Measurements from ENCODE around the gene CHRNE.

GRCh38 chr17:4944163-4944553, 41.3 kb upstream of the CHRNE start:
- TF ChIP-seq, protein P1, sequence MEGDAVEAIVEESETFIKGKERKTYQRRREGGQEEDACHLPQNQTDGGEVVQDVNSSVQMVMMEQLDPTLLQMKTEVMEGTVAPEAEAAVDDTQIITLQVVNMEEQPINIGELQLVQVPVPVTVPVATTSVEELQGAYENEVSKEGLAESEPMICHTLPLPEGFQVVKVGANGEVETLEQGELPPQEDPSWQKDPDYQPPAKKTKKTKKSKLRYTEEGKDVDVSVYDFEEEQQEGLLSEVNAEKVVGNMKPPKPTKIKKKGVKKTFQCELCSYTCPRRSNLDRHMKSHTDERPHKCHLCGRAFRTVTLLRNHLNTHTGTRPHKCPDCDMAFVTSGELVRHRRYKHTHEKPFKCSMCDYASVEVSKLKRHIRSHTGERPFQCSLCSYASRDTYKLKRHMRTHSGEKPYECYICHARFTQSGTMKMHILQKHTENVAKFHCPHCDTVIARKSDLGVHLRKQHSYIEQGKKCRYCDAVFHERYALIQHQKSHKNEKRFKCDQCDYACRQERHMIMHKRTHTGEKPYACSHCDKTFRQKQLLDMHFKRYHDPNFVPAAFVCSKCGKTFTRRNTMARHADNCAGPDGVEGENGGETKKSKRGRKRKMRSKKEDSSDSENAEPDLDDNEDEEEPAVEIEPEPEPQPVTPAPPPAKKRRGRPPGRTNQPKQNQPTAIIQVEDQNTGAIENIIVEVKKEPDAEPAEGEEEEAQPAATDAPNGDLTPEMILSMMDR (IDR thresholded peaks at IDR 0.05): no peak
- TF ChIP-seq POLR2A (IDR thresholded peaks at IDR 0.05): no peak

Measured in adrenal gland (tissue), 5 donors.